Measurements from ENCODE around the gene ARID1B.

The ARID1B gene

GRCh38 chr6:157066781-157067491, 289.8 kb downstream of the ARID1B start:
- no peak overlapping the region for H3K4me3 ChIP-seq (ENCODE audit: low read depth, low read length)

GRCh38 chr6:157067507-157067906, 290.3 kb downstream of the ARID1B start:
- H3K4me3 ChIP-seq (ENCODE audit: low read depth, low read length), result no peak overlapping the region

GRCh38 chr6:157068691-157069324, 291.6 kb downstream of the ARID1B start:
- H3K4me3 ChIP-seq (ENCODE audit: low read depth, low read length), result no peak overlapping the region

DNA sequence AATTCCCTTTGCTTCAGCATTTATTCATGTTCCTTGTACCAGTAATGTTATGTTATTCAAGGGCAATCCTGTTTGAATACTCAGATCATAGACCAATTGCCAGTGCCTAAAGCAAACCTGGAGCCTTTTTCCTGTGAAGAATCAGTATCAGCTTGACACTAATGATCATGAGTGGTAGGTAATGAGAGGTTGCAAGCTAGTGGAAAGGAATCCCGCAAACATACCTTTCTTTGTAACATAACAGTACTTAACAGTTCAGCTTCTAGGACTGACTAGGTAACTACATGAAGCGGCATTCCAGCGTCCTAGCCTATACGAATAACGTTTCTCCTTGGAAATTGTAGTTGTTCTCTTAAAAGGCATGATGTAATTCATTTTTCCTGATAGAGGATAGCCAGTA, 292.4 kb downstream of the ARID1B start:
- no peak overlapping the region for H3K4me3 ChIP-seq (ENCODE audit: low read depth, low read length)

DNA sequence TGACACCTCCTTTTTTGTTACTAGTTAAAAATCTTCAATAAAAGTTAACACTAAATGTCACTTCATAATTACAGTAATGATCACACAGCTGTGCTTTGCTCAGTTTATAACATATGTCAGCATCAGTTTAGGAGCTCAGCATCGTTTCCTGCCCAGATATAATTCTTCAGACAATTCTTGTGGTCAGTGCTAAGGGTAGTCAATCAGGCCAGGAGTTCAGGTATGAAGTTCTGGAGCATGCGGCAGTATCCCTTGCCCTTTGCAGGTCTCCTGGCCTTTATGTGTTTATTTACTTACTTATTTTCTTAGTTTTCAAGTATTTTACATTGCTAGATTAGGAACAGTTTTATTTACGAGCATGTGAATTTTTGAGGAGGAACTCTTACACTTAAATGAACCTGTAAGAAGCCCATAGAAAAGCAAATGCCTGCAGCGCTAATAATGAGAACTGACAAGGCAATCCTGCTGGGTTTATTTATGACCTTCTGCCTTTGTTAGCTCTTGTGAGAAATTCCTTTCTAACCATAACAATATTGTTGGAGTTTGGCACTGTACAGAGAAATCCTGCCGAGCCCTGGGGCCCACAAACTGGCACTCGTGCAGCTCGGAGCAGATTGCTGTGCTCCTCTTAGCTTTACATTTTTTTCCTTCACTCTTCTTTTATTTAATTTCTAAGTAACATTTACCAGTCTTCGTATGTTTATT, 293.4 kb downstream of the ARID1B start:
- no peak overlapping the region for H3K4me3 ChIP-seq (ENCODE audit: low read depth, low read length)

GRCh38 chr6:157072128-157072527, 294.9 kb downstream of the ARID1B start:
- H3K4me3 ChIP-seq (ENCODE audit: low read depth, low read length), result no peak overlapping the region

DNA sequence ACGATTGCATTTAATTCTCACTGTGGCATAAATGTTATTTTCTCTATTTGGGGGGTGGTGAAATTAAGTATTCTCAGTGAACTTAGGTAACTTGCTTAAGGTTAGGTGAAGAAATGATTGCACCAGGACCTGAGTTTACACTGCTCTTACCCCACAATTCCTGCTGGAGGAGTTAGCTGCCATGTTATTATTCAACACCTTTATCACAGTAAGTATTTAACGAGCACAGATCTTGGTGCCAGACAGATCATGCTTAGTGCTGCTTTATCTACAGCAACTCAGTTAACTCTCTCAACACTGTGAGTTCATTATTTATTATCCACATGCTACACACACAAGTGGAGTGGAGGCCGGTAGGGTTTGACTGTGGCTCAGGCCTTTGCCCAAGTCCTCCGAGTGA, 296.4 kb downstream of the ARID1B start:
- no peak overlapping the region for H3K4me3 ChIP-seq (ENCODE audit: low read depth, low read length)

DNA sequence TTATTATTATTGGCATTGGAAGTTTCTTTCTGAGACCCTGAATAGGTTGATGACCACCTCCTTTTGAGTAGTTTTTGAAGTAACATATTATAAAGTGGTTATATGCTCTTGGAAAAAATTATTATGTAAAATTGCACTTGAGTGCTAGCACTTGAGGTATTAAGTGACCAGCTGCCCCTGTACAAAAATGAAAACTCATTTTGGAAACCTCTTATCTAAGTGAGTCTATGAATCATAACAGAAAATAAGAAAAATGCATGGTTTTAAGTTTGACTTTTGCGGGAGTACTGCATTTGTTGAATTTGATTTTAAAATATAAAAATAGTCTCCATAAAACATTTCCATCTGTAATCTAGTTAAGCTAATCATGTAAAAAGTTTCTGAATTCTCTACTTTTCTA, 297.8 kb downstream of the ARID1B start:
- H3K4me3 ChIP-seq (ENCODE audit: low read depth, low read length), result no peak overlapping the region

DNA sequence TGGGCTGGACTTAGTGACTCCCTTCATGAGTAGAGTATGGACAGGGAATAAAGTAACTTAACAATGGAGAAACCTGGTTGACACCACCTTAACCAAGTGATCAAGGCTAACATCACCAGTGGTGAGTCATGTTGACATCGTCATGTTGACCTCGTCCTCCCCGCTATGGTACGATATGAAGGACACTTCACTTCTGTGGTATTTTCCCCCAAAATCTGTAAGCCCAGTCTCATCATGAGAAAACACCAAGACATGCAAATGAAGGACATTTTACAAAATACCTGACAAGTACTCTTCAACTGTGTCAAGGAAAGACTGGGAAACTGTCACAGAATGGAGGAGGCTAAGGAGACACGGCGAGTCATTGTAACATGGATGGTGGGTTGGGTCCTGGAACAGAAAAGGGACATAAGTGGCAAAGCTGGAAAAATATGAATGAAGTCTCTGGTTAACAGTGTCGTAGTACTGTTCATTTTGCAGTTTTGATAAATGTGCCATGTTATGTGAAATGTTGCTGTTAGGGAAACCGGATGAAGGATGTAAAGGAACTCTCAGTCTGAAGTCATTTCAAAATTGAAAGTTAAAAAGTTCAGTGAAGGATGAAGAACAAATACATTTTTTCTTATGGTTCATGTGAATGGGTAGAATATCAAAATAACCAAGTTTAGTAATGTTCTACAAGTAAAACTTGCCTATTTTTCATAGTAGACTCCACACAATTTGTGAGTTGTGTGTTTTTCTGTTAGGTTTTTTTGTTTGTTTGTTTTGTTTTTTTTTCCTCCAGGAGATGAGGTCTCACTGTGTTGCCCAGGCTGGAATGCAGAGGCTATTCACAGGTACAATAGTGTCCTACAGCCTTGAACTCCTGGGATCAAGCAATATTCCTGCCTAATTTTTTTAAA, 298.6 kb downstream of the ARID1B start:
- no peak overlapping the region for H3K4me3 ChIP-seq (ENCODE audit: low read depth, low read length)

DNA sequence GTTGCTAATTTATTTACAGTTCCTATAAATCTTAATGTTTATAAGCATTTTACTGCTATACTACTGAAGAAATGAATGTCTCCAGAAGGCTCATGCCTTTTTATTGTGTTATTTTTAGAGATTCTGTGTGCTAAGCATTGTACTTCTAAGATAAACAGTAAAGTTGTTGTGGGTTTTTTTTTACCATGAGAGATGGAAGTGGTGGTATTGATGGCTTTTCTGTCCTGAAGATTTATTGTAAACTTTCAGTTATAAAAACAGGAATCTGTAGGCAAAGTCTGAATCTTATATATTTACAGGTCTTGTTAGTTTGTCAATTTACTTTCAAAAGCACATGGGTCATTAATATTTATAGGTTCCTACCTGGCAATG, 299.3 kb downstream of the ARID1B start:
- H3K4me3 ChIP-seq (ENCODE audit: low read depth, low read length), result no peak overlapping the region

GRCh38 chr6:157077251-157077650, 300.1 kb downstream of the ARID1B start:
- no peak overlapping the region for H3K4me3 ChIP-seq (ENCODE audit: low read depth, low read length)

DNA sequence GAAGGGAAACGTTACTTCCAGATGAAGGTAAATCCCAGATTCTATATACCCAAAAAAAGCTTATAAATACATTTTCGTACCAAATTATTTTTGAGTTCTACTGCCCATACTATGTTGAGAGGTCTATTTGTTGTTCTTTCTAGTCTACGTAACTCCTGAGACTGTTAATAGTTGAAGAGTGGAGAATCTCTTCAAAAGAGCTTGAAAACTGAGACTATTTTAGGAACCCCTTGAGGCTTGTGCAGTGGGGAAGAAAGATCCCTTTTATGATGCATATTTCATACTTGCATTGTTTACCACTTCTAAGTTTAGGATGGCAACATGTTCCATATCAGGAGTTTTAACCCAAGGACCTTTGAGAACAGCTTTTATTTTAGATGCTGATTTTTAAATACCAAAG, 301.1 kb downstream of the ARID1B start:
- H3K4me3 ChIP-seq (ENCODE audit: low read depth, low read length), result no peak overlapping the region

GRCh38 chr6:157079277-157079676, 302.1 kb downstream of the ARID1B start:
- H3K4me3 ChIP-seq (ENCODE audit: low read depth, low read length), result no peak overlapping the region

- no peak overlapping the region for H3K4me3 ChIP-seq (ENCODE audit: low read depth, low read length)
Observed at GRCh38 chr6:157079771-157080170, 302.6 kb downstream of the ARID1B start.

- no peak overlapping the region for H3K4me3 ChIP-seq (ENCODE audit: low read depth, low read length)
Observed at GRCh38 chr6:157080986-157081391, 303.8 kb downstream of the ARID1B start.

DNA sequence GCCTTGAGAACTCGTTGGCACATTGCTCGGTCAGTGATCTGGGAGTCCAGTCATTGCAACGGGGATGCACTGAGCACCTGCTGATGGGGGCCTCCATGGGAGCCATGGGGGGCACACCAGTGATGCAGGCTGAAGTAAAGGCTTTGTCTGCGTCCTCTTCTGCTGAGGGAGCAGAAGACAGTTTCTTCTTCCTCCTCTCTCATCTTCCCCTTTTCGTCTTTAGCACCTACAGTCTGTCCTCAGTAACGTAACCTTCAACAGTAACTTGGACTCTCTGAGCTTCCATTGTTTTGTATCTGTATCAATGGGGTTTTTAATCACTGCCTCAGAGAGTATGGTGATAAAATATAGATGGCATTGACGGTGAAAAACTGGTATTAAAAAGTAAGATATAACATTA, 306.2 kb downstream of the ARID1B start:
- H3K4me3 ChIP-seq (ENCODE audit: low read depth, low read length), result no peak overlapping the region

GRCh38 chr6:157086632-157087031, 309.5 kb downstream of the ARID1B start:
- no peak overlapping the region for H3K4me3 ChIP-seq (ENCODE audit: low read depth, low read length)

DNA sequence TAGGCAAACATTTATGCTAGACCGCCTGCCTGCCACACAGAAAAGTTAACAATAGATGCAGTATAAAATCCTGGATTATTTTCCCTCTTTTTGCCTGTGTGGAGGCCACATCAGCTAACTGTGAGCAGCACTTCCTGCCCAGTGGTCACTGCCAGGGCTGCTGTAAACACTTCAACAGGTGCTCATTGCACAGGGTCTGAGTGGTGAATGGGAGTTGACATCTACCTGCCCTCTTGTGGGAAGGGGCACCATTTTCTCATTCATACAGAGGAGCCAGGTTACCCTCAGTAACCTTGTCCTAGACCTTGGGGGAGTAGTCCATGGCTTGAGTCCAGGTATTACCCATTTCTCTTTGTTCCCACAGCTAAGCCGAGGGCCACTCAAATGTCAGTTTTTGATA, 310.8 kb downstream of the ARID1B start:
- no peak overlapping the region for H3K4me3 ChIP-seq (ENCODE audit: low read depth, low read length)

GRCh38 chr6:157088841-157089240, 311.7 kb downstream of the ARID1B start:
- H3K4me3 ChIP-seq (ENCODE audit: low read depth, low read length), result no peak overlapping the region

DNA sequence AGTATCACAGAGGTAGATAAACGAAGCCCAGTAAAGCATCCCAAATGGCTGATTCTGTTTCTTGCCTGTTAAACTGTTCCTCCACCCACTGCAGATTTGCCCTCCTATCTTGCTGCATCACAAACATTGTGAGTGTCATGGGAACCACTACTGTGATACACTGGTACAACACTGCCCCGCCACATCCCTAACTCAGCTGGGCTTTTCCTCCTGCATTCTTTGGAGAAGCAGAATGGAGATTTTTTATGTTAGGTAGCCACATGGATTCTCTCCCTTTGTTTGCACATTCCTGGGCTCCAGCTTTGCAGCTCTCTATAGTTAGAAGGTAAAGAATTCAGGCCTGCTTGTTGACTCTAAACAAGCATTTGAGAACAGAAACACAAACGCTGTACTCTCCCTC, 312.1 kb downstream of the ARID1B start:
- H3K4me3 ChIP-seq (ENCODE audit: low read depth, low read length), result no peak overlapping the region

- no peak overlapping the region for H3K4me3 ChIP-seq (ENCODE audit: low read depth, low read length)
Observed at GRCh38 chr6:157089851-157090250, 312.7 kb downstream of the ARID1B start.

Measured in iPS-11a (cell line).